ENCODE results near the gene DHX32. TPM values are rescaled to one million over a fixed set of nuclear protein-coding genes. Genes with fewer than 3 reads are reported as not detected.

The DHX32 gene
- total RNA-seq, 4 donors from 2014 or later, result 13.5 to 105 (median 30.9) TPM

DNA sequence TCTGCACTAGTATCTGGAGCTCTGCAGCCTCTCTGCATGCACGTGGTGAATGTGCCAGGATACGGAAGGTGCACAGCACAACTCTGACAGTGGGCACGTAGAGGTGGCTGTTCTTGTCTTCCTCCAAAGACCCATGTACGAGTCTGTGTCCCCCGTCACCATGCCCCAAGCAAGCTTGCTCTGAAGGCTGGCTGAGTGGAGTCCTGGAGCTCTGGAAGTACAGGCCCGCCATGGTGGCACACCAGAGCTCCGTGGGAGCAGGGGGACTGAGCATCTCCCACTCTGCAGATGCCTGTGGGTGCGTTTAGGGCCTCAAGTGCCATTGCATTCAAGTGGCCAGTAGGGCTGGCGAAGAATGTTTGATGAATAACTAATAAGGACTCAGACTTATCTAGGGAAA lies 40.7 kb downstream of the DHX32 start:
- Histone ChIP-seq H3K27me3 (no peaks in the 10 kb centered on the region), H3K4me3 (no peak overlapping the region), H3K4me1 (peaks cover 0 to 8% of the 10 kb centered on the region in 2 donors), H3K9me3 (no peaks in the 10 kb centered on the region), H3K36me3 (no peaks in the 10 kb centered on the region), H3K27ac (no peak overlapping the region)
- no peak for TF ChIP-seq POLR2A (IDR thresholded peaks at IDR 0.05)
- TF ChIP-seq, protein P1, sequence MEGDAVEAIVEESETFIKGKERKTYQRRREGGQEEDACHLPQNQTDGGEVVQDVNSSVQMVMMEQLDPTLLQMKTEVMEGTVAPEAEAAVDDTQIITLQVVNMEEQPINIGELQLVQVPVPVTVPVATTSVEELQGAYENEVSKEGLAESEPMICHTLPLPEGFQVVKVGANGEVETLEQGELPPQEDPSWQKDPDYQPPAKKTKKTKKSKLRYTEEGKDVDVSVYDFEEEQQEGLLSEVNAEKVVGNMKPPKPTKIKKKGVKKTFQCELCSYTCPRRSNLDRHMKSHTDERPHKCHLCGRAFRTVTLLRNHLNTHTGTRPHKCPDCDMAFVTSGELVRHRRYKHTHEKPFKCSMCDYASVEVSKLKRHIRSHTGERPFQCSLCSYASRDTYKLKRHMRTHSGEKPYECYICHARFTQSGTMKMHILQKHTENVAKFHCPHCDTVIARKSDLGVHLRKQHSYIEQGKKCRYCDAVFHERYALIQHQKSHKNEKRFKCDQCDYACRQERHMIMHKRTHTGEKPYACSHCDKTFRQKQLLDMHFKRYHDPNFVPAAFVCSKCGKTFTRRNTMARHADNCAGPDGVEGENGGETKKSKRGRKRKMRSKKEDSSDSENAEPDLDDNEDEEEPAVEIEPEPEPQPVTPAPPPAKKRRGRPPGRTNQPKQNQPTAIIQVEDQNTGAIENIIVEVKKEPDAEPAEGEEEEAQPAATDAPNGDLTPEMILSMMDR (IDR thresholded peaks at IDR 0.05), result no peak
- intact Hi-C loops (cut with DNase I; ENCODE audit: low total_unique reads), result no loop called here
- DNase-seq, result no peak

DNA sequence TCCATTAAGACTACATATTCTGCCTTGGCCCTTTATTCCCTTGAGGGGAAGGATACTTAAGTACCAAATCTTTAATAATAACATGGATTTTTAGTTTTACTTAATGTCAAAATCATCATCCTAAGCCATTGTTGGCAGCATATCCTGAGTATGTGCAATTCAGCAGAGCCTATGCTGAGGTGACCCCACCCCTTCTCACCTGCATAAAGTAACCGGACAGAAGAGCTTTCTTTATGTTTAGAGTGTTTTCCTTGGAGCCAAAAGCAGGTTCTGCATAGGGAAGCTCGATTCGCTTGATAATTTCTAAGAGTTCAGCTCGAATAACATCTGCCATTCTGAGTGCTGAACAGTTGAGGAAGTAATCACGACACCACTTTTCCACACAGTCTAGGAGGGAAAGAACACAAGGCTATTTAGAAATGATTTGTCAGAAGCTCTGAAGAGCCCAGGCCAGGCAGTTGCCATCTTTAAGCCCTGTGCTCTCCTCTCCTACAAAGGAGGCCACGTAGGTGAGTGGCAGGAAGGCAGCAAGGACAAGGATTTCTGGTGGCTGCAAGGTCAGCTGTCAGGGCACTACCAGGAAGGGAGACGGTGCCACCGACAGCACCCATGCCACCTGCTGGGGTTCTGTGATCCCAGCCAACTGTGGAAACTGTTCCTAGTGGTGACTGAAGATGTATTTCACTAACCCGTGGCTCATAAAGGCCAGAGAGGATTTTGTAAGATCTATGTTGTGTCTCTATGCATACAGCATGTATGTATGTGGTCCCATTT lies 42.1 kb downstream of the DHX32 start:
- no peaks in the 10 kb centered on the region for H3K27me3 ChIP-seq
- no peak overlapping the region for H3K27ac ChIP-seq
- intact Hi-C loops (cut with DNase I; ENCODE audit: low total_unique reads), result no loop called here
- no peak overlapping the region for H3K4me3 ChIP-seq
- H3K9me3 ChIP-seq, result no peaks in the 10 kb centered on the region
- peaks cover 0 to 1% of the 10 kb centered on the region in 2 donors for H3K4me1 ChIP-seq
- H3K36me3 ChIP-seq, result no peaks in the 10 kb centered on the region
- no peak for DNase-seq
- TF ChIP-seq POLR2A (IDR thresholded peaks at IDR 0.05), result no peak
- TF ChIP-seq, protein P1 (IDR thresholded peaks at IDR 0.05), result no peak

DNA sequence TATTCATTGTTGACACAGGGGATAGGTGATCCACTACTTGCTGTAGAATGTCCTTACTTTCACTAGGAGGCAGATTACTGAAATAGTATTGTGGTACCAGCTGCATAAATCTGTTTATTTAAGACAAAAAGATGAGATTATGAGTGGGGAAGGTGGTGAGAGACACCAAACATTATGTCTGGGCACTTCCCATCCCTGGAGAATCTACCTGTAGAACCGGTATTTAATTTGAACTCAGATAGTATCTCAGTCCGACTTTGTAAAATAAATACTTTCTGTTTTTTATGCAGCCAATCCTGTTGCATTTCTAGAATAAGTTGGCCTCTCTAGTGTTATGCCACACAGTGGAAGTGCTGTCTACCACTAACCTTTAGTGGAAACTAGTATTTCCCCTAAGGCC lies 44.3 kb downstream of the DHX32 start:
- Histone ChIP-seq H3K36me3 (no peaks in the 10 kb centered on the region), H3K9me3 (no peaks in the 10 kb centered on the region), H3K27ac (no peak overlapping the region), H3K27me3 (no peaks in the 10 kb centered on the region), H3K4me1 (no peaks in the 10 kb centered on the region), H3K4me3 (no peak overlapping the region)
- intact Hi-C loops (cut with DNase I; ENCODE audit: low total_unique reads), result no loop called here
- TF ChIP-seq, protein P1 (IDR thresholded peaks at IDR 0.05), result no peak
- TF ChIP-seq POLR2A (IDR thresholded peaks at IDR 0.05), result no peak
- DNase-seq, result no peak

DNA sequence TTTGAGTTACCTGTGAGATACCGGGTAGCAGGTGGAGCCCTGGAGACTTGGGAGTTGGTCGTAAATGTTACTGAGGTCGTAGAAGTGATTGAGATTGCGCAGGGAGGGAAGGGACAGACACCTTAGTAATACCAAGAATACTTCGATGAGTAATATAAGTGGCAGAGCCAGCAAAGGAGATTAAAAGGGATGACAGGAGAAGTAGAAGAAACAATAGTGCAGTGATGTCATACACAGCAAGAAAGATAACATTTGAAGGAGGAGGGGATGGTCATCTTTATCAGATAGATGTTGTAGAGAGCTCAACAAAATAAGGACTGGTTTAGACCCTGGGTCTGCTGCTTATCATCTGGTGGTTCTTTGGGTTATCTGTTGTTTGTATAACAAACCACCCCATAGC lies 52.8 kb downstream of the DHX32 start:
- Histone ChIP-seq H3K27me3 (no peaks in the 10 kb centered on the region), H3K36me3 (no peaks in the 10 kb centered on the region), H3K4me1 (peaks cover 0 to 16% of the 10 kb centered on the region in 2 donors), H3K27ac (no peak overlapping the region), H3K4me3 (no peak overlapping the region), H3K9me3 (no peaks in the 10 kb centered on the region)
- TF ChIP-seq, protein P1 (IDR thresholded peaks at IDR 0.05), result no peak
- no peak for TF ChIP-seq POLR2A (IDR thresholded peaks at IDR 0.05)
- DNase-seq, result no peak
- intact Hi-C loops (cut with DNase I; ENCODE audit: low total_unique reads), result no loop called here

DNA sequence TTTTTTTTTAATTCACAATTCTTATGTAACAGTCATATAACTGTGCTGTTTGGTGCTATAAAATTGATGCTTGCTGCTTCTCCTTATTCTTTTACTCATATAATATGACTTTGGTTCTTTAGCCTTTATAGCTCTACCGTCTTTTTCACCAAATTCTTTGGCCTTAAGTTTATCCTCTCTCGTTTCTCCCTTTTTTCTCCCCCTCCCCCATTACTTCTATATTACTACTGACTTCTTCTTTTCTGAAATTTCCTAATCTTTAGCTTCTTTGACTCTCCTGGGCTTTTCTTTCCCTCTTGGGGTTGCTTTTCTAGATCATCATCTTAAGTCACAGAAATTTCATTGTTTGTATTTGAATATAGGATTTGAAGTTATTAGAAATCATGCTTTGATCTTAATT lies 54.0 kb downstream of the DHX32 start:
- H3K27ac ChIP-seq, result no peak overlapping the region
- TF ChIP-seq, protein P1 (IDR thresholded peaks at IDR 0.05), result no peak
- no peak for TF ChIP-seq POLR2A (IDR thresholded peaks at IDR 0.05)
- intact Hi-C loops (cut with DNase I; ENCODE audit: low total_unique reads), result no loop called here
- H3K36me3 ChIP-seq, result no peaks in the 10 kb centered on the region
- no peaks in the 10 kb centered on the region for H3K27me3 ChIP-seq
- no peaks in the 10 kb centered on the region for H3K9me3 ChIP-seq
- H3K4me1 ChIP-seq, result peaks cover 0 to 16% of the 10 kb centered on the region in 2 donors
- no peak for DNase-seq
- no peak overlapping the region for H3K4me3 ChIP-seq

Data from uterus (tissue), 4 donors.